GM23338 (cell line): Measurements from ENCODE around the gene TANGO6.

ENCODE experiments used
- CREB1 ChIP-seq: fragments of 250-450 bp; sonication (Bioruptor Pico); IDR thresholded peaks from 2 replicates; pipeline ENCODE4 v1.5.0; 2020; ENCODE audit warnings: low read depth, mild to moderate bottlenecking, moderate library complexity
- CTCF ChIP-seq, 2 experiments: fragments of 200-600 bp in 1 of 2; sonication (generic) in 1 of 2; conservative IDR thresholded peaks; 2 replicates each; pipeline versions ENCODE4 v1.5.1 to v1.6.1; 2016 to 2017; ENCODE audit warnings: antibody characterized with exemption in 2 of 2, low read depth in 2 of 2, mild to moderate bottlenecking in 2 of 2, moderate library complexity in 1 of 2
- EZH2 ChIP-seq: fragments of 200-600 bp; sonication (generic); IDR thresholded peaks from one replicate; pipeline ENCODE4 v1.8.0; 2017; ENCODE audit warnings: antibody characterized with exemption, mild to moderate bottlenecking, low read depth; ENCODE audit not compliant: unreplicated experiment
- REST ChIP-seq: IDR thresholded peaks from one replicate; pipeline ENCODE4 v1.6.1; 2018; ENCODE audit warnings: antibody characterized with exemption; ENCODE audit not compliant: unreplicated experiment
- STAT1 ChIP-seq: IDR thresholded peaks from one replicate; pipeline ENCODE4 v1.6.1; 2016; ENCODE audit warnings: antibody characterized with exemption; ENCODE audit not compliant: unreplicated experiment

- no peak for TF ChIP-seq REST
- TF ChIP-seq STAT1 = no peak
- no peak for TF ChIP-seq EZH2
- TF ChIP-seq CTCF (conservative IDR thresholded peaks at IDR 0.05; ENCODE audit: low read depth in 2 of 2) = no peak
- TF ChIP-seq CREB1 (CRISPR knock-in tag) = no peak
Observed at GRCh38 chr16:69035375-69035774, 192.0 kb downstream of the TANGO6 start.
